A549 treated with AZD9567 at 1 μM for 4 hours (cell line): ENCODE results near the gene PCDHA5. TPM values are rescaled to one million over a fixed set of nuclear protein-coding genes. Genes with fewer than 3 reads are reported as not detected.

ENCODE experiments used
- total RNA-seq: library from RNA; stranded (reverse); fragments of 200-300 nt; extraction: Qiagen RNA extraction; gene quantifications from 5 replicates; pipeline ENCODE4 v1.2.3, GENCODE V29; 2022; ENCODE audit not compliant: insufficient read depth

PCDHA5 gene
- total RNA-seq = 0.57 to 0.63 TPM (median 0.59 TPM) in 5 replicates

GRCh38 chr5:140821375-140822280, at the start of gene PCDHA5:
Gene PCDHA5 (plus strand): TSS chr5:140821613.

DNA sequence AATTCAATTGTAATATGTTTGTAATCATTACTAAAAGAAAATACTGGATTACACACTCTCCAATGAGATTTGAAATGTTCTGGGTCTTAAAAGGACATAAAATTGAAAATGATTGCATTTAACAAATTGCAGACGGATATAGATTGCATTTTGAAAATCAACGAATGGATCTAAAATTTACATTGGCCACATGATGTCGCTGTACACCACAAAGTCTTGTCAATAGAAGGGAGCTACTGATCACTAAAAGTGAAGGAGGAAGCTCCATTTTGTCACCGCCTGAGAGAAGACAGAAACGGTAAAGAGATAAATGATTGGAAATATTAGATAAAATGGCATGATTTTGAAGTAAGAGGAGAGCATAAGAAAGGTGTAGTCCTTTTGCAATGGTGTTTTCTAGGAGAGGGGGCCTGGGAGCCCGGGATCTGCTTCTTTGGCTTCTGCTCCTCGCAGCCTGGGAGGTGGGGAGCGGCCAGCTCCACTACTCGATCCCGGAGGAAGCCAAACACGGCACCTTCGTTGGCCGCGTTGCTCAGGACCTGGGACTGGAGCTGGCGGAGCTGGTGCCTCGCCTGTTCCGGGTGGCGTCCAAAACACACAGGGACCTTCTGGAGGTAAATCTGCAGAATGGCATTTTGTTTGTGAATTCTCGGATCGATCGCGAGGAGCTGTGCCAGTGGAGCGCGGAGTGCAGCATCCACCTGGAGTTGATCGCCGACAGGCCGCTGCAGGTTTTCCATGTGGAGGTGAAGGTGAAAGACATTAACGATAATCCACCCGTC, 35.3 kb upstream of the PCDHA5 start, which contains the start of gene PCDHA1:
TSS of gene PCDHA1 (plus strand) at position 236 of the 782 bp plus-strand sequence.

DNA sequence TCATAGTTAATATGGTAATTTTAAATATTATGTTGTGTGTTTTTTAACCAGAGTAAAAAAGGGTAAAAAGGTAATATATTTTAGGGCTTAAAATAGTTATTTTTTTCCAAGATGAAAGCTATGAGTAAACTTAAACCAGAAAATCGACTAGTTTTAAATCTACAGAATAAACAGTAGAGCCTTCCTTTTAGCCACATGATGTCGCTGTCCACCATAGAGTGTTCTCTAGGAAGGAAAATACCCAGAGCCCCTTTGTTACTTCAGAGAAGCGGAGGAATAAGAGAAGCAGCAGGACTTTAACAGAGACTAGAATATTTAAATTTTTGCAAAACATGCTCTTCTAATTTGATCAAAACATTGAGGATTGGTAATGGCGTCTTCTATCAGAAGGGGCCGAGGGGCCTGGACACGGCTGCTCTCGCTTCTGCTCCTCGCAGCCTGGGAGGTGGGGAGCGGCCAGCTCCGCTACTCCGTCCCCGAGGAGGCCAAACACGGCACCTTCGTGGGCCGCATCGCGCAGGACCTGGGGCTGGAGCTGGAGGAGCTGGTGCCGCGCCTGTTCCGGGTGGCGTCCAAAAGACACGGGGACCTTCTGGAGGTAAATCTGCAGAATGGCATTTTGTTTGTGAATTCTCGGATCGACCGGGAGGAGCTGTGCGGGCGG, 26.7 kb upstream of the PCDHA5 start, which contains the start of gene PCDHA2:
TSS of gene PCDHA2 (plus strand) at position 258 of the 664 bp plus-strand sequence.

GRCh38 chr5:140800816-140801493, 20.5 kb upstream of the PCDHA5 start, which contains the start of gene PCDHA3:
Gene PCDHA3 (plus strand): TSS chr5:140801057.

GRCh38 chr5:140806834-140807775, 14.3 kb upstream of the PCDHA5 start, which contains the start of gene PCDHA4:
Gene PCDHA4 (plus strand): TSS chr5:140807068.

GRCh38 chr5:140827704-140828361, 6.4 kb downstream of the PCDHA5 start, which contains the start of gene PCDHA6:
Gene PCDHA6 (plus strand): TSS chr5:140827960. CDS start chr5:140828092, 132 bp downstream.

DNA sequence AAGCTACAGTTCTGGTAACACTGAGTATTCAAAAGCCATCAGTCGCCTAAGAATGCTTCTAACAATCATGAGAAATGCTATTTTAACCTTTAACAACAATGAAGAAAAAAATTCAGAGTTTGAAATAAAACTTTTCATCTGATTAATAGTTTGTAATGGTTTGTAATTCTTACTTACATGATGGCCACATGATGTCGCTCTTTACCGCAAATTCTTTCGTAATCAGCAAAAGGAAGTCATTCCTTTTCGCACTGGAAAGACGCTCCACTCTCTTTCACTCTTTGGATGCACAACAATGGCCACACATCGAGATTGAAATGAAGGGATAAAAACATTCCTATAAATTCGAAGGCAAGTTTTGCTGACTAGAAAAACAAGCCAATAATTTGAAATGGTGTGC, 12.6 kb downstream of the PCDHA5 start, which contains the start of gene PCDHA7:
TSS of gene PCDHA7 (plus strand) at position 277 of the 400 bp plus-strand sequence. CDS start at position 392, 115 bp downstream.

DNA sequence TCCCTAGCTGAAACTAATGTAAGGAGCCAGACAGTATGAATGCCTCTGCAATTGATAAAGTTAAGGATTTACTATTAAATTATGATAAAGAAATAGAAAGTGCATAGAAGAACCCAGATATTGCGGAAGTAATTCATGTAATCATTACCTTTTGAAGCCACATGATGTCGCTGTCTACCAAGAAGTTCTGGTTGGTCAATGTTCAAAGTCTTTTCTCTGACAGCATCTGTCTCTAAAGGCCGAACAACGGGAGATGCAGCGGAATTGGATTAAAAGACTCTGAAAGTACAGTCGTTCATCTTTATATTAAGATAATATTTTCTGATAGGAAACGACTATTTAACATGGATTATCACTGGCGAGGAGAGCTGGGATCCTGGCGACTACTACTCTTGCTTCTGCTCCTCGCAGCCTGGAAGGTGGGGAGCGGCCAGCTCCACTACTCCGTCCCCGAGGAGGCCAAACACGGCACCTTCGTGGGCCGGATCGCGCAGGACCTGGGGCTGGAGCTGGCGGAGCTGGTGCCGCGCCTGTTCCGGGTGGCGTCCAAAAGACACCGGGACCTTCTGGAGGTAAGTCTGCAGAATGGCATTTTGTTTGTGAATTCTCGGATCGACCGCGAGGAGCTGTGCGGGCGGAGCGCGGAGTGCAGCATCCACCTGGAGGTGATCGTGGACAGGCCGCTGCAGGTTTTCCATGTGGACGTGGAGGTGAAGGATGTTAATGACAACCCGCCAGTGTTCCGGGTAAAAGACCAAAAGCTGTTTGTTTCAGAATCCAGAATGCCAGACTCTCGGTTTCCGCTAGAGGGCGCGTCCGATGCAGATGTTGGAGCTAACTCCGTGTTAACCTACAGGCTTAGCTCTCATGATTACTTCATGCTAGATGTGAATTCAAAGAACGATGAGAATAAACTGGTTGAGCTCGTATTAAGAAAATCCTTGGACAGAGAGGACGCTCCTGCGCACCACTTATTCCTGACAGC, 19.9 kb downstream of the PCDHA5 start, which contains the start of gene PCDHA8:
TSS of gene PCDHA8 (plus strand) at position 210 of the 985 bp plus-strand sequence. CDS start at position 345, 135 bp downstream.

DNA sequence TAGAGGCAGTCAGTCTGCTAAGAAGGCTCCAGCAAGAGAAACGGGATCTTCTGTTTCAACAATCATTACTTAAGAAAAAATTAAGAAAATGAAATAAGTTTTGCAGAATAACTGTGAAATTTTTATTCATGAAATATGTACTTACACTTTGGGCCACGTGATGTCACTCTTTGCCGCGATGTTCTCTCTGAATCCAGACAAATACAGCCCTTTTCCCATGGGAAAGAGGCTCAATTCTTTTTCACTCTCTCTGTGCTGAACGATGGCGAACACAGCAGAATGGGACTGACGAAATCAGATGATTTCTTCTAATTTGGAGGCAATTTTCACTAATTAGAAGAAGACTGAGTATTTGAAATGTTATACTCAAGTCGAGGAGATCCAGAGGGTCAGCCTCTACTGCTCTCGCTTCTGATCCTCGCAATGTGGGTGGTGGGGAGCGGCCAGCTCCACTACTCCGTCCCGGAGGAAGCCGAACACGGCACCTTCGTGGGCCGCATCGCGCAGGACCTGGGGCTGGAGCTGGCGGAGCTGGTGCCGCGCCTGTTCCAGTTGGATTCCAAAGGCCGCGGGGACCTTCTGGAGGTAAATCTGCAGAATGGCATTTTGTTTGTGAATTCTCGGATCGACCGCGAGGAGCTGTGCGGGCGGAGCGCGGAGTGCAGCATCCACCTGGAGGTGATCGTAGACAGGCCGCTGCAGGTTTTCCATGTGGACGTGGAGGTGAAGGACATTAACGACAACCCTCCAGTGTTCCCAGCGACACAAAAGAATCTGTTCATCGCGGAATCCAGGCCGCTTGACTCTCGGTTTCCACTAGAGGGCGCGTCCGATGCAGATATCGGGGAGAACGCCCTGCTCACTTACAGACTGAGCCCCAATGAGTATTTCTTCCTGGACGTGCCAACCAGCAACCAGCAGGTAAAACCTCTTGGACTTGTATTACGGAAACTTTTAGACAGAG, 27.0 kb downstream of the PCDHA5 start, which contains the start of gene PCDHA9:
TSS of gene PCDHA9 (plus strand) at position 244 of the 964 bp plus-strand sequence. CDS start at position 358, 114 bp downstream.

DNA sequence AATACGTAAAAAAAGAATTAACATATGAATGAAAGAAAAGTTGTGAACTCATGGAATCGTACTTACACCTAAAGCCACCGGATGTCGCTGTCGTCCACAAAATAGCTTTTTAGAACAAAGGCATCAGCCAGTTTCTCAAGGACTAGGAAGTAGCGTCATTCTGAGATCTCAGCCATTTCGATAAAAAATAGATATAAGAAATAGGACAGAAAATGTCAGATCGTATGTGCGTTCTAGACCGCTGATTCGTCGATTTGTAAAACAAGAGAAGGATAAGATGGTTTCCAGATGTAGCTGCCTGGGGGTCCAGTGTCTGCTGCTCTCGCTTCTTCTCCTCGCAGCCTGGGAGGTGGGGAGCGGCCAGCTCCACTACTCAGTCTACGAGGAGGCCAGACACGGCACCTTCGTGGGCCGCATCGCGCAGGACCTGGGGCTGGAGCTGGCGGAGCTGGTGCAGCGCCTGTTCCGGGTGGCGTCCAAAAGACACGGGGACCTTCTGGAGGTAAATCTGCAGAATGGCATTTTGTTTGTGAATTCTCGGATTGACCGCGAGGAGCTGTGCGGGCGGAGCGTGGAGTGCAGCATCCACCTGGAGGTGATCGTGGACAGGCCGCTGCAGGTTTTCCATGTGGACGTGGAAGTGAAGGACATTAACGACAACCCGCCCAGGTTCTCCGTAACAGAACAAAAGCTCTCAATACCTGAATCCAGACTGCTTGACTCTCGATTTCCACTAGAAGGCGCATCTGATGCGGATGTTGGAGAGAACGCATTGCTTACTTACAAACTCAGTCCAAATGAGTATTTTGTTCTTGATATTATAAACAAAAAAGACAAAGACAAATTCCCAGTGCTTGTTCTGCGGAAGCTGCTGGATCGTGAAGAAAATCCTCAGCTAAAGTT, 34.6 kb downstream of the PCDHA5 start, which contains the start of gene PCDHA10:
TSS of gene PCDHA10 (plus strand) at position 126 of the 903 bp plus-strand sequence. CDS start at position 278, 152 bp downstream.

DNA sequence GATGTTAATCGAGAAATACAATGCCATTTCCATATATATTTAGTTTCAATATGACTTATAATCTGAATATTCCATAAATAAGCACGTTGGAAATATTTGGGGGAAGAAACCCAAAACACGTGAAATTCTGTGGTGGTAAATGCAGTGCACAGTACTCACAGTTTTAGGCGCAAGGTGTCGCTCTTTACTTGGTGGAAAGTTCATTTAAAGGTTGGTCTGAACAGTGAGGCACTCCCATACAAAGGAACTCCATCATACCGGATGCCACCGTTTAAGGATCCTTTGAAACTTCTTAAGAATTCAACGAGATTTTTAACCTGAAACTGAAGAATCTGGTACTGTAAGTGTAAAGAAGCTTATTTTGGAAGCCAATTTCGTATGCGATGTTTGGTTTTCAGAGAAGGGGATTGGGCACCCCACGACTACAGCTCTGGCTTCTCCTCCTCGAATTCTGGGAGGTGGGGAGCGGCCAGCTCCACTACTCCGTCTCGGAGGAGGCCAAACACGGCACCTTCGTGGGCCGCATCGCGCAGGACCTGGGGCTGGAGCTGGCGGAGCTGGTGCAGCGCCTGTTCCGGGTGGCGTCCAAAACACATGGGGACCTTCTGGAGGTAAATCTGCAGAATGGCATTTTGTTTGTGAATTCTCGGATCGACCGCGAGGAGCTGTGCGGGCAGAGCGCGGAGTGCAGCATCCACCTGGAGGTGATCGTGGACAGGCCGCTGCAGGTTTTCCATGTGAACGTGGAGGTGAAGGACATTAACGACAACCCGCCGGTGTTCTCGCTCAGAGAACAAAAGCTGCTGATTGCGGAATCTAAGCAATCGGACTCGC, 47.5 kb downstream of the PCDHA5 start, which contains the start of gene PCDHA11:
TSS of gene PCDHA11 (plus strand) at position 237 of the 834 bp plus-strand sequence. CDS start at position 384, 147 bp downstream.

